Natural killer cell (primary cell): ENCODE results near the gene CALN1. TPM values are rescaled to one million over a fixed set of nuclear protein-coding genes. Genes with fewer than 3 reads are reported as not detected.

Experiments
- ATAC-seq, 3 donors: fragments of 150-1000 bp in 2 of 3; fragments of 200-7000 bp in 1 of 3; cut with Tn5 transposase; 1 replicate in 1 of 3; 2 replicates in 2 of 3; pipeline ENCODE4 v1.10.0; 2021; ENCODE audit warnings: mild to moderate bottlenecking in 2 of 3, moderate library complexity in 2 of 3
- DNase-seq, 2 donors: peaks; one replicate each; pipeline versions ENCODE4 v3.0.0 to v3.0.0-alpha.2; 2013 to 2021; ENCODE audit warnings: mixed read lengths in 1 of 2
- H3K27ac ChIP-seq: one replicate; pipeline ENCODE4 v1.5.1; 2013; ENCODE audit warnings: mild to moderate bottlenecking, low read length
- H3K27me3 ChIP-seq: one replicate; pipeline ENCODE4 v1.6.1; 2013; ENCODE audit warnings: low read length; ENCODE audit not compliant: control insufficient read depth, insufficient read depth
- H3K36me3 ChIP-seq: one replicate; pipeline ENCODE4 v1.6.1; 2013; ENCODE audit warnings: low read length; ENCODE audit not compliant: control insufficient read depth, insufficient read depth
- H3K4me1 ChIP-seq: one replicate; pipeline ENCODE4 v1.6.1; 2013; ENCODE audit warnings: low read length; ENCODE audit not compliant: control insufficient read depth, insufficient read depth
- H3K4me3 ChIP-seq: one replicate; pipeline ENCODE4 v1.5.1; 2013; ENCODE audit warnings: low read length
- H3K9me3 ChIP-seq: one replicate; pipeline ENCODE4 v1.6.1; 2013; ENCODE audit warnings: low read length; ENCODE audit not compliant: control insufficient read depth, insufficient read depth
- H3K27ac Mint-ChIP-seq, 2 donors: one replicate each; pipeline ENCODE4 v1.8.0; 2022; ENCODE audit warnings: mild to moderate bottlenecking in 2 of 2, mixed read lengths in 2 of 2, moderate library complexity in 1 of 2
- H3K27me3 Mint-ChIP-seq, 2 donors: one replicate each; pipeline ENCODE4 v1.8.0; 2022; ENCODE audit warnings: low read depth in 2 of 2, mixed read lengths in 2 of 2
- H3K36me3 Mint-ChIP-seq: one replicate; pipeline ENCODE4 v1.8.0; 2022; ENCODE audit warnings: mixed read lengths
- H3K4me1 Mint-ChIP-seq, 2 donors: one replicate each; pipeline ENCODE4 v1.8.0; 2022; ENCODE audit warnings: mixed read lengths in 2 of 2
- H3K4me3 Mint-ChIP-seq: one replicate; pipeline ENCODE4 v1.8.0; 2022; ENCODE audit warnings: mild to moderate bottlenecking, moderate library complexity, mixed read lengths
- H3K9me3 Mint-ChIP-seq, 2 donors: one replicate each; pipeline ENCODE4 v1.8.0; 2022; ENCODE audit warnings: mixed read lengths in 2 of 2
- WGBS: methylation state at CpG from one replicate; pipeline ENCODE4 v1.1.7; 2013; ENCODE audit warnings: missing lambda C conversion rate; ENCODE audit not compliant: insufficient coverage; 5-methylcytosine and 5-hydroxymethylcytosine counted together
- intact Hi-C: fragments of 100-400 bp; cut with micrococcal nuclease; formaldehyde crosslinking; loops from one replicate; pipeline ENCODE4 v1.14.2; 2022
- total RNA-seq, 4 donors: library from RNA; stranded (reverse); fragments of 120-200 nt in 1 of 4; gene quantifications; one replicate each; pipeline versions ENCODE4 v1.2.3 to v1.2.4, GENCODE V29; 2013 to 2022
- TF ChIP-seq, protein P1 (sequence below): fragments of 200-600 bp; IDR thresholded peaks from one replicate; pipeline ENCODE4 v1.8.0; 2022; ENCODE audit warnings: antibody characterized with exemption

The CALN1 gene
- total RNA-seq, 3 donors from 2014 or later (not counting 1 experiment from before 2014, with no cell fraction given) = 0.18 TPM; not detected in 2

GRCh38 chr7:72278550-72278949 is 133.6 kb downstream of the CALN1 start:
- H3K4me1 Mint-ChIP-seq = peaks cover 0 to 3% of the 10 kb centered on the region in 2 donors
- DNase-seq (no peak), ATAC-seq (no peak)
- Histone ChIP-seq H3K27ac (no peak overlapping the region), H3K4me1 (no peaks in the 10 kb centered on the region), H3K27me3 (no peaks in the 10 kb centered on the region), H3K4me3 (no peak overlapping the region), H3K9me3 (no peaks in the 10 kb centered on the region), H3K36me3 (no peaks in the 10 kb centered on the region)
- no peaks in the 10 kb centered on the region for H3K36me3 Mint-ChIP-seq
- no peak overlapping the region for H3K4me3 Mint-ChIP-seq
- H3K27ac Mint-ChIP-seq = no peak overlapping the region
- peaks cover 0 to 4% of the 10 kb centered on the region in 2 donors for H3K27me3 Mint-ChIP-seq
- peaks cover 0 to 2% of the 10 kb centered on the region in 2 donors for H3K9me3 Mint-ChIP-seq
- WGBS = 97% methylated on average over 6 of the region's 8 CpGs
- TF ChIP-seq, protein P1, sequence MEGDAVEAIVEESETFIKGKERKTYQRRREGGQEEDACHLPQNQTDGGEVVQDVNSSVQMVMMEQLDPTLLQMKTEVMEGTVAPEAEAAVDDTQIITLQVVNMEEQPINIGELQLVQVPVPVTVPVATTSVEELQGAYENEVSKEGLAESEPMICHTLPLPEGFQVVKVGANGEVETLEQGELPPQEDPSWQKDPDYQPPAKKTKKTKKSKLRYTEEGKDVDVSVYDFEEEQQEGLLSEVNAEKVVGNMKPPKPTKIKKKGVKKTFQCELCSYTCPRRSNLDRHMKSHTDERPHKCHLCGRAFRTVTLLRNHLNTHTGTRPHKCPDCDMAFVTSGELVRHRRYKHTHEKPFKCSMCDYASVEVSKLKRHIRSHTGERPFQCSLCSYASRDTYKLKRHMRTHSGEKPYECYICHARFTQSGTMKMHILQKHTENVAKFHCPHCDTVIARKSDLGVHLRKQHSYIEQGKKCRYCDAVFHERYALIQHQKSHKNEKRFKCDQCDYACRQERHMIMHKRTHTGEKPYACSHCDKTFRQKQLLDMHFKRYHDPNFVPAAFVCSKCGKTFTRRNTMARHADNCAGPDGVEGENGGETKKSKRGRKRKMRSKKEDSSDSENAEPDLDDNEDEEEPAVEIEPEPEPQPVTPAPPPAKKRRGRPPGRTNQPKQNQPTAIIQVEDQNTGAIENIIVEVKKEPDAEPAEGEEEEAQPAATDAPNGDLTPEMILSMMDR = no peak
- intact Hi-C loops = no loop called here

GRCh38 chr7:72275382-72276070 is 136.6 kb downstream of the CALN1 start:
- Histone ChIP-seq H3K4me3 (no peak overlapping the region), H3K4me1 (no peaks in the 10 kb centered on the region), H3K27ac (no peak overlapping the region), H3K36me3 (no peaks in the 10 kb centered on the region), H3K27me3 (no peaks in the 10 kb centered on the region), H3K9me3 (peaks cover 1% of the 10 kb centered on the region)
- ATAC-seq (no peak), DNase-seq (no peak)
- Mint-ChIP-seq H3K27me3 (peaks cover 0 to 4% of the 10 kb centered on the region in 2 donors), H3K36me3 (no peaks in the 10 kb centered on the region), H3K27ac (no peak overlapping the region), H3K9me3 (peaks cover 0 to 5% of the 10 kb centered on the region in 2 donors), H3K4me1 (no peaks in the 10 kb centered on the region), H3K4me3 (no peak overlapping the region)
- intact Hi-C loops = no loop called here
- 80% methylated on average over 7 of the region's 7 CpGs for WGBS
- TF ChIP-seq, protein P1 = no peak

GRCh38 chr7:72272479-72272878 is 139.7 kb downstream of the CALN1 start:
- no peak overlapping the region for H3K4me3 Mint-ChIP-seq
- DNase-seq (no peak), ATAC-seq (no peak)
- intact Hi-C loops = no loop called here
- Histone ChIP-seq H3K27me3 (no peaks in the 10 kb centered on the region), H3K27ac (no peak overlapping the region), H3K4me1 (no peaks in the 10 kb centered on the region), H3K36me3 (no peaks in the 10 kb centered on the region), H3K4me3 (no peak overlapping the region), H3K9me3 (peaks cover 2% of the 10 kb centered on the region)
- TF ChIP-seq, protein P1 = no peak
- peaks cover 3 to 5% of the 10 kb centered on the region in 2 donors for H3K9me3 Mint-ChIP-seq
- no peaks in the 10 kb centered on the region for H3K27me3 Mint-ChIP-seq
- 92% methylated on average over 6 of the region's 6 CpGs for WGBS
- H3K4me1 Mint-ChIP-seq = no peaks in the 10 kb centered on the region
- no peaks in the 10 kb centered on the region for H3K36me3 Mint-ChIP-seq
- H3K27ac Mint-ChIP-seq = no peak overlapping the region

DNA sequence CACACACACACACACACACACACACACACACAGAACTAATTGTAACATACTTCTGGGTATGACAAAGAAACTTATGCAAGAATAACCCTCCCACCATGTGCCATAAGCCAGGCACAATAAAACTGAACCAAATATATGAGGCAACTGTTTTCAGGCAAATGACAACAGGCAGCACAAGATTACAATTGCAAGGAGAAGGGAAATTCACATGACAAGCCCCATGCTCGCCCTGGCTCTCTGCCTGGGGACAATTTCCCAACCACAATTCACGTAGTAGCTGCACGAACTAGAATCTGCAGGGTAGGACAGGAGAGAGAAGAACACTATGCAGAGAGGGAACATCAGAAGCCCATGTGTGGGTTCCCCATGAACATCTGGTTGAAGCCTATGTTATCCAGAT is 143.3 kb downstream of the CALN1 start:
- Mint-ChIP-seq H3K27me3 (no peaks in the 10 kb centered on the region), H3K36me3 (no peaks in the 10 kb centered on the region), H3K4me3 (no peak overlapping the region), H3K4me1 (no peaks in the 10 kb centered on the region), H3K9me3 (peaks cover 2 to 3% of the 10 kb centered on the region in 2 donors), H3K27ac (no peak overlapping the region)
- Histone ChIP-seq H3K27ac (no peak overlapping the region), H3K36me3 (no peaks in the 10 kb centered on the region), H3K9me3 (peaks cover 2% of the 10 kb centered on the region), H3K4me1 (no peaks in the 10 kb centered on the region), H3K4me3 (no peak overlapping the region), H3K27me3 (no peaks in the 10 kb centered on the region)
- DNase-seq (no peak), ATAC-seq (no peak)
- TF ChIP-seq, protein P1 = no peak
- intact Hi-C loops = no loop called here
- 80% methylated on average over 3 of the region's 3 CpGs for WGBS
